Measurements from ENCODE around the gene CDH4. TPM values are rescaled to one million over a fixed set of nuclear protein-coding genes. Genes with fewer than 3 reads are reported as not detected.

Gene CDH4
- total and polyA plus RNA-seq, 9 of the 15 experiments (the other 6 are each of a cell fraction or from before 2014, with no cell fraction given) = 0.04 TPM; not detected in 8

DNA sequence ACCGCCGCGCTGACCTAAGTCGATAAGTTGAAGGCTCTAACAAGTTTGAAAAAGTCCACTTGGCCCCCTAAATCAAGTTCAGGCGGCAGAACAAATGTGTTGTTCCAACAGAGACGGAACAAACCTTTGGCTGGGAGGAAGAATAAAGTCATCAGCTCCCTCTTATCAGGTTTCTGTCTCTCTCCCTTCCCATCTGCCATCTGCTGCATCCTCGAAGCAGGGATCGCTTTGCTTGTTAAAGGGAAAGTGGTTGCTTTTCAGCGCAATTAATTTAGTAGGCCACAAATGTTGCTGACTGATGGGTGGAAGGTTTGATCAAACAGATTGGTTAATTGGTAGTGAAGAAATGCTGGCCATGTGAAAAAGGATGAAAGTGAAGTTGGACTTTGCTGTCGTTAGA is 64.3 kb downstream of the CDH4 start (continued):
- TF ChIP-seq, protein P1, sequence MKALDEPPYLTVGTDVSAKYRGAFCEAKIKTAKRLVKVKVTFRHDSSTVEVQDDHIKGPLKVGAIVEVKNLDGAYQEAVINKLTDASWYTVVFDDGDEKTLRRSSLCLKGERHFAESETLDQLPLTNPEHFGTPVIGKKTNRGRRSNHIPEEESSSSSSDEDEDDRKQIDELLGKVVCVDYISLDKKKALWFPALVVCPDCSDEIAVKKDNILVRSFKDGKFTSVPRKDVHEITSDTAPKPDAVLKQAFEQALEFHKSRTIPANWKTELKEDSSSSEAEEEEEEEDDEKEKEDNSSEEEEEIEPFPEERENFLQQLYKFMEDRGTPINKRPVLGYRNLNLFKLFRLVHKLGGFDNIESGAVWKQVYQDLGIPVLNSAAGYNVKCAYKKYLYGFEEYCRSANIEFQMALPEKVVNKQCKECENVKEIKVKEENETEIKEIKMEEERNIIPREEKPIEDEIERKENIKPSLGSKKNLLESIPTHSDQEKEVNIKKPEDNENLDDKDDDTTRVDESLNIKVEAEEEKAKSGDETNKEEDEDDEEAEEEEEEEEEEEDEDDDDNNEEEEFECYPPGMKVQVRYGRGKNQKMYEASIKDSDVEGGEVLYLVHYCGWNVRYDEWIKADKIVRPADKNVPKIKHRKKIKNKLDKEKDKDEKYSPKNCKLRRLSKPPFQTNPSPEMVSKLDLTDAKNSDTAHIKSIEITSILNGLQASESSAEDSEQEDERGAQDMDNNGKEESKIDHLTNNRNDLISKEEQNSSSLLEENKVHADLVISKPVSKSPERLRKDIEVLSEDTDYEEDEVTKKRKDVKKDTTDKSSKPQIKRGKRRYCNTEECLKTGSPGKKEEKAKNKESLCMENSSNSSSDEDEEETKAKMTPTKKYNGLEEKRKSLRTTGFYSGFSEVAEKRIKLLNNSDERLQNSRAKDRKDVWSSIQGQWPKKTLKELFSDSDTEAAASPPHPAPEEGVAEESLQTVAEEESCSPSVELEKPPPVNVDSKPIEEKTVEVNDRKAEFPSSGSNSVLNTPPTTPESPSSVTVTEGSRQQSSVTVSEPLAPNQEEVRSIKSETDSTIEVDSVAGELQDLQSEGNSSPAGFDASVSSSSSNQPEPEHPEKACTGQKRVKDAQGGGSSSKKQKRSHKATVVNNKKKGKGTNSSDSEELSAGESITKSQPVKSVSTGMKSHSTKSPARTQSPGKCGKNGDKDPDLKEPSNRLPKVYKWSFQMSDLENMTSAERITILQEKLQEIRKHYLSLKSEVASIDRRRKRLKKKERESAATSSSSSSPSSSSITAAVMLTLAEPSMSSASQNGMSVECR (CRISPR knock-in tag; IDR thresholded peaks at IDR 0.05) = no peak
- TF ChIP-seq NUFIP1 (IDR thresholded peaks at IDR 0.05; ENCODE audit: partially characterized antibody) = no peak
- no peak for TF ChIP-seq SMARCC2 (IDR thresholded peaks at IDR 0.05; ENCODE audit: low read depth)
- no peak for TF ChIP-seq ZNF57 (CRISPR knock-in tag; IDR thresholded peaks at IDR 0.05)
- no peak for TF ChIP-seq NONO (IDR thresholded peaks at IDR 0.05; ENCODE audit: low read depth in 2 of 2, low read length in 1 of 2)
- no peak for TF ChIP-seq TRIM24 (IDR thresholded peaks at IDR 0.05)
- TF ChIP-seq, protein P2, sequence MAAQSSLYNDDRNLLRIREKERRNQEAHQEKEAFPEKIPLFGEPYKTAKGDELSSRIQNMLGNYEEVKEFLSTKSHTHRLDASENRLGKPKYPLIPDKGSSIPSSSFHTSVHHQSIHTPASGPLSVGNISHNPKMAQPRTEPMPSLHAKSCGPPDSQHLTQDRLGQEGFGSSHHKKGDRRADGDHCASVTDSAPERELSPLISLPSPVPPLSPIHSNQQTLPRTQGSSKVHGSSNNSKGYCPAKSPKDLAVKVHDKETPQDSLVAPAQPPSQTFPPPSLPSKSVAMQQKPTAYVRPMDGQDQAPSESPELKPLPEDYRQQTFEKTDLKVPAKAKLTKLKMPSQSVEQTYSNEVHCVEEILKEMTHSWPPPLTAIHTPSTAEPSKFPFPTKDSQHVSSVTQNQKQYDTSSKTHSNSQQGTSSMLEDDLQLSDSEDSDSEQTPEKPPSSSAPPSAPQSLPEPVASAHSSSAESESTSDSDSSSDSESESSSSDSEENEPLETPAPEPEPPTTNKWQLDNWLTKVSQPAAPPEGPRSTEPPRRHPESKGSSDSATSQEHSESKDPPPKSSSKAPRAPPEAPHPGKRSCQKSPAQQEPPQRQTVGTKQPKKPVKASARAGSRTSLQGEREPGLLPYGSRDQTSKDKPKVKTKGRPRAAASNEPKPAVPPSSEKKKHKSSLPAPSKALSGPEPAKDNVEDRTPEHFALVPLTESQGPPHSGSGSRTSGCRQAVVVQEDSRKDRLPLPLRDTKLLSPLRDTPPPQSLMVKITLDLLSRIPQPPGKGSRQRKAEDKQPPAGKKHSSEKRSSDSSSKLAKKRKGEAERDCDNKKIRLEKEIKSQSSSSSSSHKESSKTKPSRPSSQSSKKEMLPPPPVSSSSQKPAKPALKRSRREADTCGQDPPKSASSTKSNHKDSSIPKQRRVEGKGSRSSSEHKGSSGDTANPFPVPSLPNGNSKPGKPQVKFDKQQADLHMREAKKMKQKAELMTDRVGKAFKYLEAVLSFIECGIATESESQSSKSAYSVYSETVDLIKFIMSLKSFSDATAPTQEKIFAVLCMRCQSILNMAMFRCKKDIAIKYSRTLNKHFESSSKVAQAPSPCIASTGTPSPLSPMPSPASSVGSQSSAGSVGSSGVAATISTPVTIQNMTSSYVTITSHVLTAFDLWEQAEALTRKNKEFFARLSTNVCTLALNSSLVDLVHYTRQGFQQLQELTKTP (IDR thresholded peaks at IDR 0.05; ENCODE audit: low read depth in 1 of 2, partially characterized antibody in 2 of 2) = no peak
- TF ChIP-seq NR4A1 (CRISPR knock-in tag; IDR thresholded peaks at IDR 0.05) = no peak
- TF ChIP-seq NR4A1 (tag; IDR thresholded peaks at IDR 0.05) = no peak
